Measurements from ENCODE around the gene CA14.
"Not testable (repeated sequence)": the region's sequence is repeated elsewhere in the genome, so short reads cannot be mapped to it uniquely, and the experiment has no call there.

Gene CA14

DNA sequence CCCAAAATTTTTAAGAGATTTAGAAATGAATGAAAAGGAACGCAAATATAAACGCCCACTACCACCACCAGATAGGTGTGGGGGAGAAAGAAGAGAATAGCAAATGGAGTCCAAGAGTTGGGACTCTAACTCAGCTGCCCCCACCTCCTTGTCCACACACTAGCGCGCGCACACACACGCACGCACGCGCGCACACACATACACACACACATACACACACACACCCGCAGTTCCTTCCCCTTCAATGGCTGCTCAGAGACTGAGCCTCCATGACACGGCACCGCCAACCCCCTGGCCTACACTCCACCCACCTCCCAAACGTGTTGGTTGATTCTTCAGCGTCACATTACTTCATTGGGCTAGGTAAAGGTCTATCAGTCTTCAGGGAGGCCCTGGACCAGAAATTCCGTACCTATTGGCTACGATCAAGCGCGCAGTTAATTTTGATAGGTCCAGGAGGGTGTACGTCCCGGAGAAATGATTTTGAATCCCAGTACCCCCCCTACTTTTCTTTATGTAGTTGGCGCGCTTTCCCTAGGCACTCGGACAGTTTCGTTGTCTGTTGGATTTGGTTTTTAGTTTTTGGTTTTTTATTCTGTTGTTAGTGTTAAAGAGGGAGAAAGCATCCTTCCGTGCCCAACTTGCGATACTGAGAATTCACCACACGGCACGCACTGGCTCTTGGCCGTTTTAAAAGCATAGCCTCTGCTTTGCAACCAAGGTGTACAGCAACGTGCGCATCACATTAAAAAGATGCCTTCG, 21.5 kb upstream of the CA14 start, which contains the start of gene ANP32E:
ANP32E (minus strand) TSS at position 261 of the 762 bp plus-strand sequence. CDS start 326 bp downstream, outside the sequence.
- DNase-seq (ENCODE audit: low spot score): peak; percentile 100

DNA sequence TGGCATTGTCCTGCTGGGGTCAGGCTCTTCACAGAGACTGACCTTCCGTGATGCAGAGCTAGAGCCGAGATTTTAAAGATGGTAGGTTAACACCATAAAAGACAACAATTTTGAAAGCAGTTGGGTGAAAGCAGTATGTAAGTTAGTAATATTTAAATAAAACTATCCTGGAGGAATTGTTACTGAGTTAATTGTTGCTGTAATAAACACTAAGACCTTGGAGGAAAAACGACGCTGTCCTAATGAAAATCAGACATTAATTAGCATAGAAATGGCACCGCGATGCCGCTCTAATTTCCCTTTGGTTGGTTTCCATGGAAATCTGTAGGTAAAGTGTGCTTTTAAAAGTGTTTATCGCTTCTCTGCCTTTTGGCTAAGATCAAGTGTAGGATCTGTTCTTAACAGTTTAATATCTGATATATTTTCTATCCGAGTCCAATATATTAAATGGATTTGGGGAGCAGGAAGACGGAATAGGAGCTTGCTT, 20.9 kb upstream of the CA14 start:
- no peak for DNase-seq (ENCODE audit: low spot score)

DNA sequence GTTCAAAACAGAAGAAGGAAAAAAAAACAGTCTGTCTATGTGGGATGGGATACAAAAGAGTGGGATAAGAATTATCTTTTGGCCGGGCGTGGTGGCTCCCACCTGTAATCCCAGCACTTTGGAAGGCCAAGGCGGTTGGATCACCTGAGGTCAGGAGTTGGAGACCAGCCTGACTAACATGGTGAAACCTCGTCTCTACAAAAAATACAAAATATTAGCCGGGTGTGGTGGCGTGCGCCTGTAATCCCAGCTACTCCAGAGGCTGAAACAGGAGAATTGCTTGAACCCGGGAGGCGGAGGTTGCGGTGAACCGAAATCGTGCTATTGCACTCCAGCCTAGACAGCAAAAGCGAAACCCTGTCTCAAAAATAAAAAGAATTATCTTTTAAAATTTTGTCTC, 20.4 kb upstream of the CA14 start:
- DNase-seq (ENCODE audit: low spot score): not testable (repeated sequence)

DNA sequence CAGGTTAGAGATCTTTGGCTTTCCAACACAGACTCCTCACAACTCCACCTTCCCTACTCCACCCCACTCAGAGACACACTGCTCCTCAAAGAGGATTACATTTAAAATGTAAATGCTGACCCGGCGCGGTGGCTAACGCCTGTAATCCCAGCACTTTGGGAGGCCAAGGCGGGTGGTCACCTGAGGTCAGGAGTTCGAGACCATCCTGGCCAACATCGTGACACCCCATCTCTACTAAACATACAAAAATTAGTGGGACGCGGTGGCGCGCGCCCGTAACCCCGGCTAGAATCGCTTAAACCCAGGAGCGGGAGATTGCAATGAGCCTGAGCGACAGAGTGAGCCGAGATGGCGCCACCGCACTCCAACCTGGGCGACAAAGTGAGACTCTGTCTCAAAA, 19.8 kb upstream of the CA14 start:
- DNase-seq (ENCODE audit: low spot score): no peak

DNA sequence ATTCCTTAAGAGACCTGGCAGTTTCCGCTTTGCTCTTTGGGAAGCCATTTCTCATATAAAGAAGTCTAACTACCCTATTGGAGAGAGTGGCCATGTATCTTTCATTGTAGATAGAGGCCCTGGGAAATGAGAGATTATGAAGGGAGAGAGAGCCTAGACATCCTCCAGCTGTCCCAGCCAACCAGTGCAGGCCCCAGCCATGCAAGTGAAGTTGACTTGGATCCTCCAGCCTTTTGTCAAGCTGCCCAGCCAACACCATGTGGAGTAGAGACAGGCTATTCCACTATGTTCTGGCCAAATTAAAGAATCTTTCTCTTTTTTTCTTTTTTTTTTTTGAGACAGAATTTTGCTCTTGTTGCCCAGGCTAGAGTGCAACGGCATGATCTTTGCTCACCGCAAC, 14.6 kb upstream of the CA14 start:
- no peak for DNase-seq (ENCODE audit: low spot score)

DNA sequence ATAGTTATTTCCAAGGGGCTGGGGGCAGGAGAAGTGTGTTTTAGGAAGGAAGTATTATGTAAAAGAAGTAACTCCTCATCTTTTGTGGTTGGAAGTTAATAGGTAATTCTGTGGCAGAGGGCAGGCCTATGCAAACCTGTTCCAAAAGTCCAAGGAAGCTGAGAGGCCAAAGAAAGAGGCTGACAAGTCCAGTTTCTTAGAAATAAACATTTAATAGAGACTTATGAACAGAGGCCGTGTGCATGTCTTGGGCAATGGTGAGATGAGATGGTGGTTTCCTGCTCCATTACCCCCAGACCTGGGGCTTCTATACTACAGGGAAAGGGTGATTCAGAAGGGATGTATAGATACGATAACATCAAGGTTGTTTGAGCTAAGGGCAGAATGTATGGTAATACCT, 7.6 kb upstream of the CA14 start:
- DNase-seq (ENCODE audit: low spot score): no peak

DNA sequence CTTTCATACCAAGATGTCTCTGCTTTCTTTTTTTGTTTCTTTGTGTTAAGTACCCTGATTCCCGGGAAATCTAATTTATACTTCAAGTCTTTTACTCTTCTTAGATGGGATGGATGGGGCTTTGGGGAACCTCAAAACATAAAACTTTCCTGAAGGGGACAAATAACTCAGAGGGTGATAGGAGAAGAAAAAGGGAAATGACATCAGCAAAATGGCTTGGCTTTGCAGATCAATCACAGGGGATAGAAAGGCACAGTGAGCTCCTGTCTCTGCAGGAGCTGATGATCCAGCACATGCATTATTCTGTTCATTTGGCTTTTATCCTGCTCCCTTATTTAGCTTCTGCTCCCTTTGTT, 1.4 kb upstream of the CA14 start:
- DNase-seq (ENCODE audit: low spot score): no peak

DNA sequence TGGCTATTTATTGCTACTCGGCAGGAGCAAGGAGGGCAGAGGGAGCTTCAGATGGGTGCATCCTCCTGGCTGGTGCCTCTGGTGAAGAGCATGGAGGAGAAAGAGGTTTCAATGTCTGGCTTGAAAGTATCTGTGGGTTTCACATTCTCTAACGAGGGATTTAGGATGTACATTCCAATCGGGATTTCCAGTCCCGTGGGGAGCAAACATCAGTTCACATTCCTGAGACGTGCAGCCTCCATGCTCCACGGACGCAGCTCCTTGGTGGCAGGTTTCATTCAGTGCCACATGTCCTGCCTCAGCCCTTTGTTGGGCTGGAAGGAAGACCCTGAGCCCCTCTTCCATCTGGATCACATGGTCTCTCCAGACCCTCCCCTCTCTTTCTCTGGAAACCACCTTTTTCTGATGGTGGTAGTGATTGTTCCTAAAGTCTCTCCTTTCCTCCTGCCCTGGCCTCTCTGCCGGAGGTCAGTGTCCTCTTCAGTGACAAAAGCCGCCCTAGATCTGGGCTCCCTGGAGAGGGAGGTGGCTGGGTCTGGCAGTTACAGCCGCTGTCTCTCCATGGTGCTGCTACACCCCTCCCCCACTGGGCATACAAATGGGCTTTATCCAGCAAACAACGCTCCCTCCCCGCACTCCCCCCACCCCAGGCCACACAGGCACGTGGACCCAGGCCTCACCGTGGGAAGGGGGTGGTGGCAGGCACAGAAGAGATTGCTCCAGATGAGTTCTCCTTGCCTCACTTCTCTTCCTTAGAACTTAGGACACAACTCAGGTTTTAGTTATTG, 826 bp upstream of the CA14 start:
- peak; percentile 89 for DNase-seq (ENCODE audit: low spot score)

DNA sequence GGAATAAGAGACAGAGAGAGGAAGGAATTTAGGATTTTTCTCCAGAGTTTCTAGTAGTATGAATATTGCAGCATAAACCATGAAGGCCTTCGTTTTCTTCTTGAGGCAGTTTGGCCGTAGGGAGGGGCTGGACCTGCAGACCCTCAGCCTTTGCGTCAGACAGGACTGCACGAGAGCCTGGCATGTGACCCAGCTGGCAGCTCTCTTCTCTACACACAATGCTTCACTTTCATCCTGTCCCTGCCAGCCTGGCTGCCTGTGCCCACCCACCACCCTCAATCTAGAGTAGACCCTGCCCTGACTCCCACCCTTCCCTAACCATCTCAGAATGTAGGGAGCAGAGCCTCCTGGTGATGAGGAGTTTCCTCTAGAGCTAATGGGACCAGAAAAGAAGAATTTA, 1.6 kb downstream of the CA14 start:
- no peak for DNase-seq (ENCODE audit: low spot score)

DNA sequence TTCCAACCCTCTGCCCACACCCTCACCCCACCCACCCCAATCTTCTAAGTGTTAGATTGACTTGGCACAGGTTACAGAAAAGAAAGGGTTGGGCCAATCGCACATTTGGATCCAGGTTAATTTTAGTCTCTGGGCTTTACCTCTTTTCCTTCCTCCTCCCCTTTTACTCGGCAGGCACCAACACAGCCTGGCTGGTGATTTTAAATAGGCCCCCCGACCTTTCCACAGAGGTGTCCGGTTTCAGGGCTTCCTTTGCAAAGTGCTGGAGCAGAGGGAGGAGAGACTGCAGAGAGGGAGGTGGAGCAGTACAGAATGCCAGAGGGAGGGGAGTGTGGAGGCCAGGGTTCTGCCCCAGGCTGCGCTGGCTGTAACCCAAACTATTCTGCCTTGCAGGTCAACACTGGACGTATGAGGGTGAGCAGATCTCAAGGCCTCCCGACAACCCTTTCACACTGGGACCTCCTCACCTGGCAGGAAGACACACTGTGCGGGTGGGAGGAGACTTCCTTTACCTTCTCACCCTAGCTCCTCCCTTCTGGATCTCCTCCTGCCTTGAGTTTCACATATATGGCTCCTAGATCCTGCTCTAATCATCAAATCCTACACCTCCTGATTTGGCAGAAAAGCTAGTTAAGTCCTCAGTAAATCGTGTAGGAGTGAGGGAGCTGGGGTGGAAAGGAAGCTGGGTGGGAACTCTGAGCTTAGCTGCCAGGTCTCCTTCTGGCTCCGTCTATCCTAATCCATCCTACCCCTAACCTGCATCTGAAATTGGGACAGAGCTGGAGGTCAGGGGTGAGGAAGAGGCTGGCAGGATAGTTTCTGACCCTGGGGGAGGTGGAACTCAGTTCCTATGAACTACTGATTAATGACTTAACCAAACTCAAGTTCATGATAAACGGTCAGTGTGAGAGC, 2.4 kb downstream of the CA14 start:
- DNase-seq (ENCODE audit: low spot score): peak; percentile 44

DNA sequence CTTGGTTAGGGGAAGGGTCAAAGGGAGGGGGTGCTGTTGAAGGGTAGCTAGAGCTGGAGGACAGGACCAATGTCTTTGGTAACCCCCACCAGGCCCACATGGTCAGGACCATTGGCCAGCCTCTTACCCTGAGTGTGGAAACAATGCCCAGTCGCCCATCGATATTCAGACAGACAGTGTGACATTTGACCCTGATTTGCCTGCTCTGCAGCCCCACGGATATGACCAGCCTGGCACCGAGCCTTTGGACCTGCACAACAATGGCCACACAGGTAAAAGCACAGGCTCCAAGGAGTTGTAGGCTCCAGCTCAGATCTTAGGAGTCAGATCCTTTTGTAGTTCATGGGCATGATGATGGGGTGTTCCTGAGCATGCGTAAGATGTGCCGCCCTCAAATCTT, 3.8 kb downstream of the CA14 start:
- no peak for DNase-seq (ENCODE audit: low spot score)

DNA sequence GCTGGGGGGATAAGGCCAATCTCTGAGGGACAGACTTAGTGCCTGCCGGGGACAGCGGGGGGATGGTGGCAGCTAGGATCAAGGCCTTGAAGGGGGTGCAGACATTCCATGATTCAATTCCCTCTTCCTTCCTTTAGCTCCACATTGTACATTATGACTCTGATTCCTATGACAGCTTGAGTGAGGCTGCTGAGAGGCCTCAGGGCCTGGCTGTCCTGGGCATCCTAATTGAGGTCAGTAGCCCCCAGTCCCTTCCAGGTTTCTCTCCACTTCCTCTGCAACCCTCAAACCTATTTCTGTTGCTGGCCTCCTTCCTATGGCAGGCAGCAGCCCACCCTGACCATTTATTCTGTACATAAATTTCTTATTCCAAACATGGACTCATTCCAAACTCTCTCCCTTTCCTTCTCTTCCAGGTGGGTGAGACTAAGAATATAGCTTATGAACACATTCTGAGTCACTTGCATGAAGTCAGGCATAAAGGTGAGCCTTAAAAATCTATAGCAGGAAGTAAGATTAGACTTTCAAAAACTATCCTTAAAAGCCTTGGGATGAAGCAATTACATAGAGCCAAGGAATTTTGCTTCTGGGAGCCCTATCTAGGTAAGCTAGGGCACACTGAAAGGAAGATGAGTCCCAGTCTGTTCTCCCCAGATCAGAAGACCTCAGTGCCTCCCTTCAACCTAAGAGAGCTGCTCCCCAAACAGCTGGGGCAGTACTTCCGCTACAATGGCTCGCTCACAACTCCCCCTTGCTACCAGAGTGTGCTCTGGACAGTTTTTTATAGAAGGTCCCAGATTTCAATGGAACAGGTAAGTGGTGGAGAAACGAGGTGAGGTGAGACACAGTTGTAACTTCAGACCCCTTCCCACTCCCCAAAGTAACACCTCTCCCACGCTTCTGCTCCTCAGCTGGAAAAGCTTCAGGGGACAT, 5.1 kb downstream of the CA14 start:
- DNase-seq (ENCODE audit: low spot score): no peak

DNA sequence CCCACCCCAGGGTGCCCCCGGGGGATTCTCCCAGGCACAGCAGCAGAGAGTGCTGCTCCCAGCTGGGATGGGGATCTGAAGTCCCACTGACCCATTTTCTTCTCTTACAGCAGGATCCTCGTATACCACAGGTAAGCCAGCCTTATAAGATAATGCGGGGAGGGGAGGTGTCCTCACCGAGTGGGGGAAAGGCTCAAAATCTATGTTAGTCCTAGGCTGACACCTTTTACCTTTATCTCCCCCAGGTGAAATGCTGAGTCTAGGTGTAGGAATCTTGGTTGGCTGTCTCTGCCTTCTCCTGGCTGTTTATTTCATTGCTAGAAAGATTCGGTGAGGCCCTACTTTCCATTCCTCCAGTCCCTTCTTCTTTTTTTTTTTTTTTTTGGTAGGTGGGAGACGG, 6.0 kb downstream of the CA14 start:
- no peak for DNase-seq (ENCODE audit: low spot score)

DNA sequence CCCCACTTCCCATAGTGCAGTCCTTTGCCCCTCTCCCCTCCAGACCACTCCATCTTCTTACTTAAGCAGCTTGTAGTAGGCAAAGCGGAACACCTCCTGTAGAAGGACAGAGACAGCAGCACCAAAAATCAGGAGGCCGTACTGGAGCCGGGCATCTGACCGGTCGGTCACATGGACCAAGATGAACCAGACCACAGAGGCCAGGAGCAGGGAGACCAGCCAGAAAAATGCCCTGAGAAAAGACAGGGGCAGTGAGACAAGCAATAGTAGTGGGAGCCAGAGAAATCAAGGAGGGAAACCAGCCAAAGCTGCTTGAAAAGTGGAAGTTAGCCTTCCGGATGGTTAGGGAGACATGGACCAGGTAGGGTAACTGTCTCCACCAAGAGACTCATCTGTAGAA, 10.3 kb downstream of the CA14 start:
- no peak for DNase-seq (ENCODE audit: low spot score)

DNA sequence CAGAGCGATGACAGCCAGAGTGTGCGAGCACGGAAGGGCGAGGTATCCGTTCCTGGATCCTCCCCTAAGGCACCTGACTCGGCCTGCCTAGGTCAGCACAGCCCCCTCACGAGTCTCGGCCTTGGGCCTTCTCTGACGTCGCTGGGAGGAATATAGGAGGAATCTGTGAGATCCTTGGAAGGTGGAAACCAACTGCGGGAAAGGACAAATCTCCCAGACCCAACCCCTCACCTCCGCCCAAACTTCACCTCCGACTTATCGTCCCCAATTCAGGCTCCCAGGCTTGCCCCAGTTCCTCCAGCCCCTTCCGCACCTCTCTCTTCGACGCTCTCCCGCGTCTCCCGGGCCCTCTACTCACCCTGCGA, 10.7 kb downstream of the CA14 start:
- no peak for DNase-seq (ENCODE audit: low spot score)

DNA sequence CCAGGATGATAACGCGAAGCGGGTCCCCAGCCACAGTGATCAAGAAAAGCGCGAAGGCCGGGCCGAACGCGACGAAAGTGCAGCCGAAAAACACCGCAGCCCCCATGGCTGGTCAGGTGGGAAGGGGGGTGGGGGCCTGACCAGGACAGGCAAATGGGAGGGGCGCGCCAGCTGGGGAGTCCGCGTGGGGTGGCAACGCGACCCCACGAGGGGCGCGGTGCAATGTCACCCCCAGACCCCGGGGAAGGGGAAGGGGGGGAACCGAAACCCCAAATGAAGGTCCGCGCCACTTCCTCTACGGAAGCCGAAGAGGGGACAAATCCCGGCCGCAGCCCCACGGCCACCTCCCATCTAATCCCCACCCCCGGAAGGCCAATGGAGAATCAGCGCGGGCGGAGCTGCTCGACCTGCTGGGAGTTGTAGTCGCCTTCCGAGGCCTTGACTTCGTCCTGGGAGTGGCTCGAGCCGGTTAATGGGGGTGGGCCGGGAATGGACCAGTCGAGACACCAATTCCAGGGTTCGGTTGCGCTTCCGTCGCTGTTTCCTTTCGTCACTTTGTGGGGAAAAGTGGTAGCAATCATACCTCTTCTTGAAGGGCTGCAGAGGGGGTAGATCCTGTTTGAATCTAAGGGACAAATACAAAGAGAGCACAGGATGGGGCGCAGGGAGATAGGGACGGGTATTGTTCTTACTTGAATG, 11.3 kb downstream of the CA14 start, which contains the start of gene APH1A:
APH1A (minus strand) TSS at position 312 of the 699 bp plus-strand sequence; CDS start at position 106, 206 bp downstream.
- peak; percentile 98 for DNase-seq (ENCODE audit: low spot score)

DNA sequence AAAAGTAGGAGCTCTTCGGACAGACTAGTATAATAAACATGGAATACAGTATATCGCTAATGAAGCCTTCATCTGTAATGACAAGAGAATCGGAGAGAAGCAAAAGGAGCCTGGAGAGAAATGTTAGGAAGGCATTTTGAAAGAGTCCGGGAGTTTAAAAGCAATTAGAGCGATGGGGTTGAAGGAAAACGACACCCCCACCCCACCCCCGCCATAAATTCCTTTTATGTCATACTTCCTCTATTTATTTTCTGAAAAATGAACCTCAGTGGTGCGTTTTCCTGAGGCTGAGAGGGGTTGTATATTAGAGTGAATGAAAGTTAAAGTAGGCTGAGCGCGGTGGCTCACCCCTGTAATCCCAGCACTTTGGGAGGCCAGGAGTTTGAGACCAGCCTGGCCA, 11.9 kb downstream of the CA14 start:
- no peak for DNase-seq (ENCODE audit: low spot score)

DNA sequence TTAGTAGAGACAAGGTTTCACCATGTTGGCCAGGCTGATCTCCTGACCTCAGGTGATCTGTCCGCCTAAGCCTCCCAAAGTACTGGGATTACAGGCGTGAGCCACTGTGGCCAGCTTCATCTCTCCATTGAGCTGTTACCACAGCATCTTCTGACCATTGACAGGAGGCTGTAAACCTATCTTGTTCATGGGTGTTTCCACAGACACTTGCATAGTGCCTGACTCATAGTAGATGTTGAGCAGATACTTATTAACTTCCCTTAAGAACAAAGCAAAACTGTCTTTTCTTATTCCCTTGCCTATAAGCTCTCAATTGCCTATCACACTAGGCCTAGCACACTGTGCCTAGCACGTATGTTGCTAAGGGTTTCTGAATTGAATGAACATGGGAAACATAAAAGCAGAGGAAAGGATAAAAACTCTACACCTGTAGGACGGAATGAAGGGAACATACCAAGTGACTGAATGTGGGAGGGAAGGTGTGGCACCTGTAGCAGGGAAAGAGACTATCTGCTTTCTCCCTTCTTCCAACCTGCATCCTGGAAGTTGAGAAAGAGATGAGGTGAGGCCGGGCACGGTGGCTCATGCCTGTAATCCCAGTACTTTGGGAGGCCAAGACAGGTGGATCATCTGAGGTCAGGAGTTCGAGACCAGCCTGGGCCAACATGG, 13.9 kb downstream of the CA14 start:
- no peak for DNase-seq (ENCODE audit: low spot score)

DNA sequence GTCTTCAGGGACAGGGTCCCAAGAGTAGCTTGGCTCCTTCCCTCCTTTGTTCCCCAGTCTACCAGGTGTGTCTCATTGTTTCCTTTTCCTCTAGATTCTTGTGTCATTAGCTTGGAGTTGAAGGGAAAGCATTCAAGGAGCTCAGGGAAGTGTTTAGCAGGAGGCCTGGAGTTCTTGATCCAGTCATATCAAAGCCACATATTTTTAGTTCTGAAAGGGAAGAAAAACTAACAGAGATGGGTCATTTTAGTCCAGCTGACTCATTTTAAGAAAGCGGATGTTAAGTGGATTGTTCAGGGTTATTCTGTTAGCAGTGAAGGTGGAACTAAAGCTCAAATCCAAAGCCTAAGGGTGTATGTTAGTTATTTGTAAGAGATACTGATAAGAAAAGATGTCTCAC, 15.7 kb downstream of the CA14 start:
- DNase-seq (ENCODE audit: low spot score): no peak

All from SK-N-DZ (cell line).